GM18502 (cell line): ENCODE data around the gene VTN.

ENCODE experiments used
- ATAC-seq: cut with Tn5 transposase; IDR thresholded peaks from one replicate; pipeline ENCODE4 v1.9.1; 2021; ENCODE audit warnings: mild to moderate bottlenecking; ENCODE audit not compliant: unreplicated experiment, poor library complexity

Gene VTN

DNA sequence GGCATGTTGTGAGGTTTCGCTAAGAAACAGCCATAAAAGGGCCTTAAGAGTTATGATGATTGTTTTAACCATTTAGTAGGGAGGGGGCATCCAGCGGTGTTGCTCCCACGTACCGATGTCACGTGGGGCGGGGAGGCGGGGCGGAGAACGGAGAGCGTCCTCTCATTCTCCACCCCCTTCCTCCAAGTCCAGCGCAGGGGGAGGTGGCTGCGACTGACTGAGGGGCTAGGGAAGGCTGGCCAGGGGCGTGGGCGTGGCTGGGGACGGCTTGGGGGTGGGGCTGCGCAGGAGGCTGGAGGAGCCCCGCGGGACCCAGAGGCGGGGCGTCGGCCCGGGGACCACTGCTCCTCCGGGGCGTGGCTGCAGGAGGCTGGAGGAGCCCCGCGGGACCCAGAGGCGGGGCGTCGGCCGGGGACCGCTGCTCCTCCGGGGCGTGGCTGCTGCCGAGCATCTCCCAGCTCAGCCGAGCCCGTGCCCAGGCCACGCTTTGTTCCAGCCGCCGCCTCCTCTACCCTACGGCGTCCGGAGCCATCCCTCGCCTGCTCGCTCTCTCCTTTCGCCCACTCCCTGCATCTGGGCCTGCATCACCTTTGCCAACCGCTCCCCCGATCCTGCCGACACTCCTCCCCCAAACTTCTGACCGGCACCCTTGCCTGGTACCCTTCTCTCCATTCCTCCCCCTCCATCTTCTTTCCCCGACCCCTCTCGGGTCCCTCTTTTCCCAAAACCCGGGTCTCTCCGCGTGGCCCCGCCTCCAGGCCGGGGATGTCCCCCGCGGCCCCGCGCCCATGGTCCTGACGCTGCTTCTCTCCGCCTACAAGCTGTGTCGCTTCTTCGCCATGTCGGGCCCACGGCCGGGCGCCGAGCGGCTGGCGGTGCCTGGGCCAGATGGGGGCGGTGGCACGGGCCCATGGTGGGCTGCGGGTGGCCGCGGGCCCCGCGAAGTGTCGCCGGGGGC is 1.4 kb upstream of the VTN start, which contains the start of gene SARM1:
TSS of gene SARM1 (plus strand) at position 450 of the 958 bp plus-strand sequence. CDS start at position 789, 339 bp downstream.
- ATAC-seq = peak; percentile 87

DNA sequence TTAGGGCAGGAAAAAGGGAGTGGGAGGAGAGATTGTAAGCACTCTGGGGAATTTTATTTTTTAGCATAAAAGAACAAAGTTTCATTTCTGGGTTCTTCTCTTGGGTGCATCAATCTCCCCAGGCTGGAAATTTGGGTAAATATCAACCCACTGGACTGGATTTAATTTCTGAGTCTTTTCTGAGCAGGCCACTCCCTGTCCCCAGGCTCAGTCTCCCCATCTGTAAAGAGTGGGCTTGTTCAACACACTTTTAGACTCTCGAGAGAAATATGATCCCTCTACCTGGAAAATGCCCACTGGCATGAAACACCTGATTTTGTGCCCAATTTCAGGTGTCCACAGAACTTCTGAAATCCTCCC is 617 bp upstream of the VTN start:
- no peak for ATAC-seq

DNA sequence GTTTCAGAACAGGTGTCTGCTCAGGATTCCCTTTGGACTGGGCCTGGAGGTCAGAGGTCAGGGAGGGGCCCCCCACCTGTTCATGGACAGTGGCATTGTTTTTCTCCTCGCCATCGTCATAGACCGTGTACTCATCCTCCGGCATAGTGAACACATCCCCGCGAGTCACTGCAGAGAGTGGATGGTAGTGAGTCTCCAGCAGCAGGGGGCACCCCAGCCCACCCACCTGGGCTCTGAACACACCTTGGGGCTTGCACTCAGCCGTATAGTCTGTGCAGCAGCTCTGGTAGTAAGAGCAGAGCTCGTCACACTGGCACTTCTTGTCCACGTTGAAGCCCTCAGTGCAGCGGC is 448 bp downstream of the VTN start:
- no peak for ATAC-seq

DNA sequence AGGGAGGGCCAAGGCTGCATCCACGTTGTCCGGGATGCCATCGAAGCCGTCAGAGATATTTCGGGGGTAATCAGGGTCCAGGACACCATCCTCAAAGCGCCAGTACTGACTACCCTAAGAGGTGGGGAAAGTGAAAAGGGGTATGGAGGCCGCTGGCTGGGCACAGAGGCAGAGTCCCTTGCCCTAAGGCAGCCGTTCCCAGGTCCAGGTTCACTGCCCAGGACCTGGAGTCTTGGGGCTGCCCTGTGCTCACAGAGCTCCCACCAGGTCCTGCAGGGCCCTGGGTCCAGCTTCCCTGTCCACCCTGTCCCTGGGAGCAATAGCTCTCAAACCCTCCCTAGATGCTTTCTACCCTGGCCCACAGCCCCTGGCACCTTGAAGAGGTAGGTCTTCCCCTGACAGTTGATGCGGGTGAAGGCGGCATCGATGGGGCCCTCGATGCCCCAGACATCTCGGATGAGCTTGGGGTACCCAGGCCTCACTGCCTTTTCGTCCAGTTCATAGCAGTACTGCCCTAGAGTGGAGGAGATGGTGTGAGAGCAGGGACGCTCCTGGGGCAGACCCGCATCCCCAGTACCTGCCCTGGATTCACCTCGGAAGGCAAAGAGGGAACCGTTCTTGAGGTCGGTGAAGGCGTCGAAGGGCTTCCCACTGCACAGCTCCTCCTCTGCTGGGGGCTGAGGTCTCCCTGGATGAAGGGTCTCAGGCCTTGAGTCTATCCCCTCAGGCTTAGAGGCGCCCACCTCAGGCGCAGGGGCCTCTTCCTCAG is 1.0 kb downstream of the VTN start:
- no peak for ATAC-seq

DNA sequence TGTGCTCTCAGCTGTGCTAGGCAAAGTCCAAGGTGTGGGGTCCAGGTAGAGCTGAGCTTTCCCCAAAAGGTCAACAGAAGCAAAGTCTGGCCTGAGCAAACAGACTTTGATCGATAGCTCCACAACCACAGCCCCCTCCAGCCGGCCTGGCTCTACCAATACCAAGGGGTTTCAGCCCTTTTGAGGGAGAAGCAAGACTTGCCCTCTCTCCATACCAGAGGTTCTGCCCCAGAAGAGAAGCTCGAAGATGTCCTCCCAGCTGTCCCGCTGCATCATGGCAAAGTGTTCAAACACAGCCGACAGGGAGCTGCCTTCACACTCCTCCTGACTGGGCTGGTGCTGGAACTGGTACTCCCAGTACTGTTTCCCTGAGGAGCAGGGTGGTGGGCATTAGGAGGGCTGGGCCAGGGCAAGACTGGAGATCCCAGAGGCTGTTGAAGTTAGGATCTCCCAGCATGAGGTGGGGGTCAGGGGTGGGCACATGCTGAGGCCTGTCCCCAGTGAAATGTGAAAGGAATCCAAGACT is 1.7 kb downstream of the VTN start:
- ATAC-seq = no peak

DNA sequence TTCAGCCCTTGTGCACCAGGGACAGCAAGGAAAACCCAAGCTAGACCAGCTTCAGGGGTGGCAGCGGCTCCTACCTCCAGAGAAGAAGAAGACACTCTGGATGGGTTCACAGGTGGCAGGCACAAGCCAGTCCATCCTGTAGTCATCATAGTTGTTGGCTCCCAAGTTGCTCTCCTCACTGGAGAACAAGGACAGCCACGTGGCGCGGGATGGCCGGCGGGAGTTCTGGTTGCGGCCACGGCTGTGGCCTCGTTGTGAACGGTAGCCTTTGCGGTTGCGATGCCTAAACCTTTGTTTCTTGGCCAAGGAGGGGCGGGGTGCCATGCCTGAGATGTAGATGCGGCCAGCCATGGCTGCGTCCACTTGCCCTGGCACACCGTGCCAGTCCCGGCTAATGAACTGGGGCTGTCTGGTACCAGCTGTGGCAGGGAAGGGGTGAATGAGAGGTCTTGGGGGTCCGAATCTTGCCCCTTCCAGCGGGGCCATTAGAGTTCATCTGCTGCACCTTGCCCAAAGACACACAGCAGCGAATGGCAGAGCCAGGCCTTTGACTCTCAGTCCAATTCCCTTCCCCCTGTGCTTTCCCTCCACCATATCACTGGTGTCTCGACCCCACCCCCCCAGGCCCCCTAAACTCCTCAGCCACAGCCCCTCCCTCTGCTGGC is 2.3 kb downstream of the VTN start:
- ATAC-seq = no peak

DNA sequence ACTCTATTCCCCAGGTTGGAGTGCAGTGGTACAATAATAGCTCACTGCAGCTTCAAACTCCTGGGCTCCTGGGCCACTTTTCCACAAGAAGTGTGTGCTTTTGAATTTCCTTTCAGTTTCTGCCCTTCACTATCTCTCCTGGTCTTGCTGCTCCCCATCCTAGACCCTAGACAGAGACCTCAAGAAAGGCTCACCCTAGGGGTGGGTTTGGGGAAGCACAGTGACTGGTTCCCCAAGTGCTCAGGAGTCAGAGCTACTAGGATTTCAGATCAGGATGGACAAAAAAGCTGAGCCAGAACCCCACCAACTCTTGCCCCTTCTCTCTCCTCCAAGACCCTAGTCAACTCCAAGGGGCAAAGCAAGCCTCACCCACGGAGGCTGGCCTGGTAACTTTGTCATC is 3.5 kb downstream of the VTN start:
- no peak for ATAC-seq

DNA sequence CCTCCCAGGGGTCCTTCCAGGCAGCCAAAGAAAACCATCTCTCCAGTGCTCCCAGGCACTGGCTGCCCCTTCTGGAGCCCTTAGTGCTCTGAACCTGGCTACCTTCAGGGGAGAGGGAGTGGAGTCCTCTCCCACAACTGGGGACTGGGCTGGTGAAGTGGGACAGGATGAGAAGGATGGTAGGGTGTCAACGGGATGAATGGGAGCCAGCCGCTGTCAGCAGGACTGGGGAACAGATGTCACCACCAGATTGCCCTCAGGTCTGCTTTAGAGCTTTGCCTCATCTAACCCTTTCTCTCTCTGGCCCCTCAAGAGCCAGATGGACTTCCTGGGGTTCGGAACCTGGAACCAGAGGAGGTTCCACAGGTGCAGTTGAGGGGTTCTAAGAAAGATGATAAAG is 4.6 kb downstream of the VTN start:
- no peak for ATAC-seq

DNA sequence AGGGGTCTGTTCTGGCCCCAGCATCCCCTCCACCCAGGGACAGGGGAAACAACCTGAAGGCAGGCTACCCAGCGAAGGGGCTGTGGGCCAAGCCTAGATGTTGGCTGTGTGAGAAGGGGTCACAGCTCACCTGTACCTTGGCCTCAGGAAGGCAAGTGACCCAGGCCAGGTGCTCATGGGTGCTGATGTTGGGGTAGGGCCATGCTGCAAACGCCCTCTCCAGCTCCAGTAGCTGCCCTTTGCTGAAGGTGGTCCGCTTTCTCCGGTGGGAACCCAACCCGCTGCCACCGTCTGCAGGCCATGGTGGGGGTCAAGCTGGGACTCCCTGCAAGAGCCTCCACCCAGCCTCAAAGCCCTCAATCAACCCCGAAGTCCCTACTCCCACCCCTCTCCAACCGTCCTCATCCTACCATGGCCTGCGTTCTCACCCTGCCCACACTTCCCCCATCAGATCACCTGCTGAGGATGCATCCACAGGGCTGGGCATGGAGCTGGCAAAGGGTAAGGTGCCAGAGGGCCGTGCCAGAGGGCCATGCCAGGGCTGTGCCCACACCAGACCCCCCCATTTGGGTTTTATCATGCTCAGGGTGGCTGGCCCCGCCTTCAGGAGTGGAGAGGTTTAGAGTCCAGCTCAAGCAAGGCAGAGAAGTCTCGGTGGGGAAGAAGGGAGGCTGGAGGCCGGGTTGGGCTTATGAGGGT is 5.3 kb downstream of the VTN start, which contains the start of gene SEBOX:
TSS of gene SEBOX (minus strand) at position 535 of the 699 bp plus-strand sequence. CDS start at position 487, 48 bp downstream.
- ATAC-seq = no peak

DNA sequence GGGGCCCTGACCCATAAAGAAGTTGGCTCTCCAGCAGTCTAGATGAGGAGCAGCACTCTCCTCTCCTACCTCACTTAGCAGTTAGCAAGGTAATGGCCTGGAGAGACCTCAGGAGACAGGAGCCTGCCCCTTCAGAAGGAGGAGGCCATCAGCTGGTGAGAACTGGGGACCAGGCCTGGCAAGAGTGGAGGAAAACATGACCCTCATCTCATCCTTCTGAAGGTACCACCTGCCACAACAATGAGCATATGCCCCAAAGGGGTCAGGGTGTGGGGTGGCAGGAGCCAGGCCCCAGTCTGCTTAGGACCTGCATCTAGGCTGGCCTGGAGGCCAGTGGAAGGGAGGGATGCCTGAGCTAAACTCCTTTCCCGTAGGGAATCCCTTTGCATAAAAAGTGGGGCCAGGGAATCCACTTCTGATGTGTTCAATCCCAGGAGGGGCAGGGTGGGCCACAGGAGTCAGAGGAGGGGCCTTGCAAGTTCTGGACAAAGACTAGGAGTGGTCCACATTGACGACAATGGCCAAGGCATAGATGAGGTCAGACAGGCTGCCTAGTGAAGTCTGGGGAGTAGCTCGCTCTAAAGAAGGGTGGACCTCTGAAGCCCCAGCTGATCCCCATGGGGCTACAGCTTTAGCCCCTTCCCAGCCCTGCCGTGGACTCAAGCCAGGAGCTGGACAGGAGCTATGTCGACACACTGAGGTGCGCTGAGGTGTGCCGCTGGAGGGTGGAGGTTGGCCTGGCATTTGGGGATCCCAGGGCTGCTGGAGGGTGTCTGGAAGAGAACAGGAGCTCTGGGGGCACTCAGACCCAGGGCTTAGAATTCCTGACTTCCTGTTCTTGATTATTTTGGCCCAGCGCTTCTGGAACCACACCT is 6.1 kb downstream of the VTN start:
- ATAC-seq = no peak

DNA sequence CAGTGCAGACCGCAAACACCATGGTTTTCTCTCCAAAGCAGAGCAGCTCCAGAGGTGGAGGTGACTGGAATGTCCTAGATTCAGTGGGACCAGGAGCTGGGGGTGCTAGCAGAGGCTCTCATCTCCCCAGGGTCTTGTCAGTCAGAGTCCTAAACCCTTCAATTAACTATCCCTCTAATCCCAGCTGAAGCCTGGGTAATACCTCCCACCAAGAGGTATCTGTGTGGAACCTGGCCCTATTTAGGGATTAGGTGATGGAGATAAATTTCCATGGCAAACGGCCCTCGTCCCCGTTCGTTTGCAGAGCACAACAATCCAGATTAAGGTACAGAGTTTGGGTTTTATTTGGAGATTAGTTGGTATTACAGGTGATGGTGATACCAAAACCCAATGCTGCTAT is 6.9 kb downstream of the VTN start:
- no peak for ATAC-seq

DNA sequence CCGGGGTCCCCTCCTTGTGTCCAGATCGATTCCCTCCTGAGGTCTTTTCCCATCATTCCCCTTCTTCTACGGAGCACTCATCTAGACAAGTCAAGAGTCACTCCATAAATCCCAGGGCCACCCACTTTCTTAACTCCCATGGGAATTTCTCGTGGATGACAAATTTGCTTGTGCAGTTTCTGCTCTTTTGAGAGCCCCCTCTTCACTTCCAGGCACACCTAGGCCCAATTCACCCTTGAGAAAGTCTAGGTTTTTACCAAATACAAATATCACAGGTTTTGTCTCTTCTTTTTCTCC is 12.3 kb downstream of the VTN start:
- ATAC-seq = no peak

DNA sequence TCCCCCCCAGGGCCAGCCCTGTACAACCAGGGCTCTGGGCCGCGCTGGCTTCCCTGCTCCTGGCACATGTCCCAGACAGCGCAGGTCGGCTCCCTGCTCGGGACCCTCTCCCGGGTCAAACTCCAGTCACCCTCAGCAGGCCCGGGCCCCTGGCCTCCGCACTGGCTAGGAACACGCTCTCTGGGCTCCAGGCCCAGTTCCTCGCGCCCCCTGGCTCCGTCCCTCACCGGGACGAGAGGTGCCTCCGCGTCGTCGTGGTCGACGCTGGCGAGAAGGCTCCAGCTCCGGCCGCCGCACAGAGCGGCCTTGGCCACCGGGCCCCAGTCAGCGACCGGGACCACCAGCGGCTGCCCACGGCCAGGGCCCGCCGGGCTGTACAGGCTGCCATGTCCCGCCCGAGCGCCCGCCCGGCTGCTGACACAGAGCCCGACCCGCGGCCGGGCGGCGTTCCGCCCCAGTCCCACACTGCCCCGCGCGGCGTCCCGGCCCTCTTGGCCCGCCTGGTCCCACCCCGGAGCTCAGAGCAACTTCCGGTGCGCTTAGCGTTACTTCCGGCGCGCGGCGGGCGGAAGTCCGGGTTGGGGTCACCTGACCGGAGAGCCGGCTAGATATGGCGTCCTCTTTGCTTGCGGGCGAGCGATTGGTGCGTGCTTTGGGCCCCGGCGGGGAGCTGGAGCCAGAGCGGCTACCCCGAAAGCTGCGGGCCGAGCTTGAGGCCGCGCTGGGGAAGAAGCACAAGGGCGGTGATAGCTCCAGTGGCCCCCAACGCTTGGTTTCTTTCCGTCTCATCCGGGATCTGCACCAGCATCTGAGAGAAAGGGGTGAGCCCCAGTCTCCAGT is 12.8 kb downstream of the VTN start, which contains the start of gene POLDIP2:
TSS of gene POLDIP2 (minus strand) at position 467 of the 840 bp plus-strand sequence. CDS start at position 388, 79 bp downstream.
- ATAC-seq = peak; percentile 94

DNA sequence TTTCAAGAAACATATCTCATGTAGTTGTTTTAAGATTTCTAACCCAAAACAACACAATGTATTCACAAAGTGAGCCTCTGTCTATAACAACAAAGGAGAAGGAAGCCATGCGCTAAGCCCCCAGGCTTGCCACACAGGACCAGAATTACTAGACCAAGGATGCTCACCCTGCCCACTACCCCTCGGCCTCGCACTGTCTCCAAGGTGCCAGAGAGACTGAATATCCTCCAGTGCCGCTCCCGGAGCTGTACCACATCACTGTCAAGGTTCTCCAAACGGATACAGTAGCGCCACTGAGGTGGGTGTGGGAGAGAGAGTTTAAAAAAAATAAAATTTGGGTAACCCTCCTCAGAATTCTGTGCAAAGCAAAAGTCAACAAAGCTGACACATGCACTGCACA is 19.8 kb downstream of the VTN start:
- no peak for ATAC-seq

DNA sequence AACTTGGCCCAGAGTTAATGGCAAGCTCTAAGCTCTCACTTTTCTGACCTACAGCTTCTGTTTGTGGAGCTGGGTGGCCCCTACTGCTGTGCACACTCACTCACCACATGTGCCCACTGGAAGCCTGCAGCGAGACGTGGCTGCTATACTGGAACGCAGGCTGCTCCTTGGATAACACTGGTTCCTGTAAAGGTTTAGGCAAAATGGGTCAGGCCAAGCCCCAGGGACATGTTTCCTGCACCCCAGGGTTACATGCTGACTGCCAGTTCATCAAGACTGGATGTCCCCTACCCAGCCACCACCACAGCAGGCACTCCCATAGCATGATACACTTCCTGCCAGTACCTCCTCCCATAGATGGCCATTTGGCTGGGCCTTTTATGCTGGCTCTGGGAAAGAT is 21.1 kb downstream of the VTN start:
- no peak for ATAC-seq

DNA sequence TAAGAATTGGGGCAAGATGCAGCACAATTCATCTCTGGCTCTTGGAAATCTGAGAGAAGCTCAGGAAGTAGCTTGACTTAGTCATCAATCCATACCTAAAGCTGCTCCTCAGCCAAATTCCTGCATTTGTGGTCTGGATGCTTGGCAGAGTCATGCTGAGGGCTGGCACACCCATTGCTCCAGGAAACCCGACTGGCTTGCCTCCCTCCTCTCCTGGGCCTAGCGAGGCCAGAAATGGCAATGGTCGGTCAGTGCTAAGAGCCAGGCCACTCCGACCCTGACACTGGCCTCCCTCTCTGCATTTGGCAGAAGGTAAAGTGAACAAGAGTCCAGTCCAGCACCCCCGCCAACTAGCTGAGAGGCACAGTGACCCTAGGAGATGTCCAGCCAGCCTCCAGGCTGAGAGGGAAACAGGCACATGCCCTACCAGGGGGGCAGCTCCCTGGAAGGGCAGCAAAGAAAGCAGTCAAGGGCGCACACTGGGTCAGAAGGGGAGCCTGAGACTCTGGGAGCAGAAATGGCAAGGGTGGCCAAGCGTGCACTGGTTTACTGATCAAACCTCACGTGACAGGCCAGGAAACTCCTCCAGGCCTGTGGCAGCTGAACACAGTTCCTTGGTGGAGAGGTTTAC is 22.7 kb downstream of the VTN start:
- ATAC-seq = no peak

DNA sequence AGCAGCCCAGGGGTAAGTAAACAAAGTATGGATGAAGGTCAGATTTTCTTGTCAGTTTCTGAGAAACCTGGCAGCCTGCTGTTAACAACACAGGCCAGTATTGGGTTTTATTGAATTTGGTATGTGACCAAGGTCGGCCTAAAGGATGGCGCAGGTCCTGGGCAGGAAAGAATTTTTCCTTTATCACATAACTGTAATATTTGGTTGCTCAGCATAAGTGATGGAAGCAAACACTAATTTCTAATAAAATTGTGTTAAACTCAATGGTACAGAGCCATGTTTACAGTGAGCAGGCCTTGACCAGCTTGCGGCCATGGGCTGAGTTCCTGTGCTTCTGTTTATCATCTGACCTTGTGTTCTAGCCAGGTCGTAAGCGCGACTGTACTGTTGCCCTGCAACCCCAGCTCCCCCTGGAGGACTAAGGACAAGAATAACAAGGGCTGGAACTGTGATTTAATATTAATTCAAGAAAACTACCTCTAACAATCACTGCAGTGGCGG is 23.3 kb downstream of the VTN start:
- no peak for ATAC-seq

DNA sequence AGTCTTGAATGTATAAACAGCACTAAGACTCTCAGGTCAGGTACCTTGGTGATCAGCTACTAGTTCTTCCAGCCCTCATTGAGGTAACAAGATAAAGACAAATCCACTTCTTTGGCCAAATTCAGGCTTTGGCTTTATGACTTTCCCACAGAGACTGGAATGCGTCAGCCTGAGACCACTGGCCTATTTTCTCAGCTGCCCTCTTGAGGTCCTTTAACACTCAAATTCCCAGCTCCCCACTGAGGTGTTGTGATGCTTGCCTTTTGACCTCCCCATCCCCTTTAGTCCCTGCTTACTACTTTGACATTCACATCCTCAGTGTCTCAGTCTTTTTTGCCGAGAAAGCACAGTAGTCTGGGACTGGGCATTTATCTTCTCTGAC is 23.9 kb downstream of the VTN start:
- ATAC-seq = no peak
